Stimulated activated CD4-positive, alpha-beta T cell treated with anti-CD3 and anti-CD28 coated beads, Interleukin-12 subunit alpha, Interleukin-12 subunit beta, amount 100 ng/mL, for 48 hours (primary cell): ENCODE data around the gene SEPTIN1.
A peak's percentile ranks its signal among the peaks of the same experiment; 100 is the strongest.
"Not testable (repeated sequence)": the region's sequence is repeated elsewhere in the genome, so short reads cannot be mapped to it uniquely, and the experiment has no call there.

ENCODE experiments used
- DNase-seq, 3 donors: peaks; one replicate each; pipeline ENCODE4 v3.0.0-alpha.2; 2020; ENCODE audit warnings: low read depth in 2 of 3, low spot score in 1 of 3

SEPTIN1 gene

GRCh38 chr16:30341971-30342370, 40.4 kb downstream of the SEPTIN1 start:
- DNase-seq: not testable (repeated sequence)

GRCh38 chr16:30340621-30341020, 41.7 kb downstream of the SEPTIN1 start:
- DNase-seq: no peak

- not testable (repeated sequence) for DNase-seq
These were observed 43.6 kb downstream of the SEPTIN1 start for GRCh38 chr16:30338715-30339114.

GRCh38 chr16:30337964-30338357, 44.4 kb downstream of the SEPTIN1 start:
- DNase-seq: not testable (repeated sequence)

DNA sequence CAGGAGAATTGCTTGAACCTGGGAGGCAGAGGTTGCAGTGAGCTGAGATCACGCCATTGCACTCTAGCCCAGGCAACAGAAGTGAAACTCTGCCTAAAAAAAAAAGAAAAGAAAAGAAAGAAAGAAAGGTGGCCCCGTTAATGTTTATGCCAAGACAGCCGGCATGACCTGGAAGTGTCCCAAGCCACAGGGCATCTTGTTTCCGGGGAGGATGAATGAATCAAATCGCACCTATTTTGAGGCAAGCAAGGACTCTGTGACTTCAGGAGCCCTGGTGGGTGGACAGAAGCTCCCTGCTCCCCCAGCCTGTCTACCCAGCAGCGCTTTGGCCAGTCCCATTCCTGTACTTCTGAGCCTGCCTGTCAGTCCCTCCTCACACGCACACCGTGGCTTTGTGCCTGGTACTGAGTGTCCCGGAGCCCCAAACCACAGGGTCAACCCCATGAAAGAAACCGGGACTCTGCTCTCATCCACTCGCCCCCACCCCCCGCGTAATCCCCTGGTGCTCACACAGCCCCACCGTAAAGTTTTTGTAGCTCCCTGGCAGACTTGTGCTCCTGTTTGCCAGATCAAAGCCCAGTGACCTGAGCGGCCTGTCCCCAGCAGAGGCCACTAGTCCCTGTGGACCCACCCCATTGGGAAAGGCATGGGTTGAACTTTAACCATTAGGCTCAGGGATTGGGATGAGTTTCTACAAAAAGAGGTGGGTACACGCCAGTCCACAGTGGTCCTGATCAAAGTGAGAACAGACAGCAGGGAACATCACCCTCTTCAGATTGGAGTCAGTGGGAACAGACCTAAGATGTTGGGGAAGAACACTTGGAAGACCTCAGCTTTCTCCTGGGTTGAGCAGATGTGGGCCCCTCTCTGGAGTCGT, 46.5 kb downstream of the SEPTIN1 start:
- DNase-seq: no peak

DNA sequence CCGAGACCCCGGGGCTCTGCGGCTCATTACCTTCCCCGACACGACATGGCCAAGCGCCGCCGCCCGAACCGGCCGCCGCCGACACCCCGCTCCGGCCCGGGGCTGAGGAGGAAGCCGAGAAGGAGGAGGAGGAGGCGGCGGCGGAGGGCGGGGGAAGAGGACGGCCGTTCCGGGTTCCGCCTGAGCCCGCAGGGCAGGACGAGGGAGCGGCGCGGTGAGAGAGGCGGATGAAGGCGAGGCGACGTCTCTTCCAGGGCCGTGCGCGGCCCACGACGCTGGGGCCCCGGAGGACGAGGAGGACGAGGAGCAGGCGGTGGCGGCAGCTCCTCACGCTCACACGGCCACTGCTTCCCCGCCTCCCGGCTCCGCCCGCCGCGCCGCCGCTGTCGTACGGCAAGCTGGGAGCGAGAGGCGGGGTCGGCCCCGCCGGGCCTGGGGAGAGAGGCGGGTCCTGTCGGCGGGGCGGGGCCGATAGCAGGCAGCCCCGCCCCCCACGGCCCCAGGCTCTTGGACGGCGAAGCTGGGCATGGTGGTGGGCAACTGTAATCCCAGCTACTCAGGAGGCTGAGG, 47.2 kb downstream of the SEPTIN1 start:
- DNase-seq: peak; percentile 61 to 83 (median 69)

GRCh38 chr16:30334473-30334989, 47.8 kb downstream of the SEPTIN1 start:
- peak; percentile 75 to 82 (median 75) for DNase-seq
